HG02852 (cell line): ENCODE measurements around the gene FAM168B.
"Not testable (repeated sequence)": the region's sequence is repeated elsewhere in the genome, so short reads cannot be mapped to it uniquely, and the experiment has no call there.

Source experiments
- ATAC-seq: cut with Tn5 transposase; IDR thresholded peaks from one replicate; pipeline ENCODE4 v1.9.1; 2021; ENCODE audit warnings: mild to moderate bottlenecking, moderate library complexity; ENCODE audit not compliant: unreplicated experiment

The FAM168B gene

DNA sequence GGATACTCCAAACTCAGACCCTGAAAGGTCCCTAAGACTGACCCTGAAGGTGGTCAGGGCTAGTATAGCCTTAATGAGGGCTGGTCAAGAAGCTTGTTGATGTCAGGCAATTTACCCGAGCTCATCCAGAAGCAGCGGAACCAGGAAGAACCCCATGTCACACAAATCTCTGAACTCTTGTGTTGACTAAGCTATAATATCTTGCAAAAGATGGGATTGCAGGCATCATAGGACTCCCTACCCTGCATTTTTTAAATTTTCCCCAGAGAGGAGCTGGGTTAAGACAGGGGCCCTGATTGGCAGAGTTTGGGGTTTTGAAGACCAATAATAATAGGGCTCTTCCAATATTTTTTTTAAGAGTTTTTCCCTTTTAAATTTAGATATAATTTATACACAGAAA lies 9.9 kb upstream of the FAM168B start:
- no peak for ATAC-seq

DNA sequence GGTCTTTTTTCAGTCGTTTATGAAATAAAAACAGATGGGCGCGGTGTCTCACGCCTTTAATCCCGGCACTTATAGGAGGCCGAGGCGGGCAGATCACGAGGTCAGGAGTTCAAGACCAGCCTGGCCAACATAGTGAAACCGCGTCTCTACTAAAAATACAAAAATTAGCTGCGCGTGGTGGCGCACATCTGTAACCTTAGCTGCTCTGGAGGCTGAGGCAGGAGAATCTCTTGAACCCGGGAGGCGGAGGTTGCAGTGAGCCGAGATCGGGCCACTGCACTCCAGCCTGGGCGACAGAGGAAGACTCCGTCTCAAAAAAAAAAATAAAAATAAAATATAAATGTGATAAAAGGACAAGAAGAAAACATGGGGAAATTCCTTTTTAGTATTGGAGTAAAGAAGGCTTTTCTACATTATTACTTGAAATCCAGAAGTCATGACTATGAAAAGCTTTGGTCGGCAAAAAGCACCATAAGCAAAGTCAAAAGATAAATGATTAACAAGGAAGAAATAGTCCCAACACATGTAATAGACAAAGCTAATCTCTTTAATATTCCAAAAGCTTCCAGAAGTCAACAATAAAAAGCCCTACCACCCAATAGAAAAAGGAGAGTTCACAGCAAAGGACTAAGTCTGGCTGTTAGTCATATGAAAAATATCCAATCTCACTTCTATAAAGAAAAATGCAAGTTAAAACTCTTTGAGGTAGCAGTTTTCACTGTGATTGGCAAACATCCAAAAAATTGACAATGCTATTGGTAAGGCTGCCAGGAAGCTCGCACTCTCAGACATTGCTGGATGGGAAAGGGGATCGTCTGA lies 1.4 kb upstream of the FAM168B start:
- no peak for ATAC-seq

- ATAC-seq, result peak; percentile 66
These were observed 619 bp upstream of the FAM168B start for GRCh38 chr2:131093696-131094462.

DNA sequence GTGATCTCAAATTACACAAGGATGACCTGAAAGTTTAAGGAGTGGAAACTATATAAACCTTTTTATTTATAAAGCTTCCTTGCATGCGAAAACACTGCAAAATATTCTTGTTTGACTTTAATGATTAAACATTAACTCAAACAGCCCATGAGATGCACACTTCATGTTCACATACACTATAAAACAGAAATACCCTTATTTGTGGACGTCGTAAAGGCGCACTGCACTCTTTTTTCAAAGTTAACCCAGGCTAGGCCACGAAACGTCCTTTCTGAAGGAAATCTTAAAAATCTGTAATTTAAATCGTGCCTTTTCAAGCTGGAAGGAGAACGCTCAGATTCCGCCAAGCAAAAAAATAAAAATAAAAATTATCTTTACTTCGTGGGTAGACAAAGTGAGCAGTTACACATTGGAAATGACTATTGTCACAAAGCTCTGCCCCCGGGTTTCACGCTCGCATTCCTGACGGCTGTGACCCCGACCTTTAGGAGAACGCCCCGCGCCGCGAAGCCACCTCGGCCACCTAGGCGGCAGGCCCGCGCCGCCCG lies 728 bp downstream of the FAM168B start:
- no peak for ATAC-seq

GRCh38 chr2:131085646-131086045 lies 7.6 kb downstream of the FAM168B start:
- no peak for ATAC-seq

- no peak for ATAC-seq
These were observed 12.1 kb downstream of the FAM168B start for GRCh38 chr2:131081190-131081589.

- not testable (repeated sequence) for ATAC-seq
These were observed 13.3 kb downstream of the FAM168B start for GRCh38 chr2:131079931-131080330.

- no peak for ATAC-seq
These were observed 15.3 kb downstream of the FAM168B start for GRCh38 chr2:131077966-131078365.

GRCh38 chr2:131077182-131077846 lies 15.9 kb downstream of the FAM168B start:
- no peak for ATAC-seq

DNA sequence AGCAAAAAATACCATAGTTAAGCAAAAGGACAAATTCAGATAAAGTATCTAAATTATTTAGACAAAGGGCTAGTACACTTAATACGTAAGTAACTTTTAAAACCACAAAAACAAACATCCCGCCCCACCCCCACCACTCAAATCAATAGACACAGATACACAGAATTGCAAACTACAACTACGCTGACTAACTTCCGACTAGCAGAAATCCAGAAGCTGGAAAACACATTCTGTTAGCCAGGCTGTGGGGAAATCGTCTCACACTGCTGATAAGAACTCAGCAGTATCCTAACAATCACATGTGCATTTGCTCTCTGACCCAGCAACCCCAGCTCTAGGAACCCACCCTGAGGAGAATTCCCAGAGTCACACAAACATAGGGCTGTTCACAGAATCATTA lies 16.6 kb downstream of the FAM168B start:
- no peak for ATAC-seq

DNA sequence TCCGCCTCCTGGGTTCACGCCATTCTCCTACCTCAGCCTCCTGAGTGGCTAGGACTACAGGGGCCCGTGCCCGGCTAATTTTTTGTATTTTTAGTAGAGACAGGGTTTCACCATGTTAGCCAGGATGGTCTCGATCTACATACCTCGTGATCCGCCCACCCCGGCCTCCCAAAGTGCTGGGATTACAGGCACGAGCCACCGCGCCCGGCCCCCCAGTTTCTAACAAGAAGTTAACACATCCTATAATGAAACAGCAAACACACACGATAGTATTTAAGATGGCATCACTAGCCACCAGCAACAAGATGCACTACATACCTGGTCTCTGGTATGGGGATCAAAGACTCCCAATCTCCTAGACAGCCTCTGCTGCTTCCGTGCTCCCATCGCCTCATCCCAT lies 17.7 kb downstream of the FAM168B start:
- not testable (repeated sequence) for ATAC-seq

- not testable (repeated sequence) for ATAC-seq
These were observed 25.1 kb downstream of the FAM168B start for GRCh38 chr2:131068172-131068571.

- ATAC-seq, result no peak
These were observed 25.7 kb downstream of the FAM168B start for GRCh38 chr2:131067465-131068125.

- no peak for ATAC-seq
These were observed 28.4 kb downstream of the FAM168B start for GRCh38 chr2:131064589-131065512.

GRCh38 chr2:131063501-131064283 lies 29.6 kb downstream of the FAM168B start:
- no peak for ATAC-seq

- ATAC-seq, result no peak
These were observed 34.3 kb downstream of the FAM168B start for GRCh38 chr2:131058920-131059319.

- ATAC-seq, result no peak
These were observed 34.9 kb downstream of the FAM168B start for GRCh38 chr2:131058214-131058843.

GRCh38 chr2:131056932-131057287 lies 36.4 kb downstream of the FAM168B start:
- ATAC-seq, result no peak
